GM12878 (cell line): ENCODE results near the gene XYLB. TPM values are rescaled to one million over a fixed set of nuclear protein-coding genes. Genes with fewer than 3 reads are reported as not detected.

ENCODE experiments used
- ATAC-seq: fragments of 200-7000 bp; cut with Tn5 transposase; 3 replicates; pipeline ENCODE4 v1.9.1; 2020; ENCODE audit warnings: mild to moderate bottlenecking, moderate library complexity
- BruUV-seq: library from RNA; stranded (reverse); fragments of 400-500 nt; replicated peaks from 2 replicates; lab custom pipeline; 2021; lab: Mats Ljungman, UMichigan
- CTCF ChIA-PET: fragments of 300-600 bp; sonication (Branson Sonifier 250); formaldehyde crosslinking; extraction: SDS; loops from one replicate; lab custom pipeline; 2021; ENCODE audit warnings: inconsistent platforms; lab: Yijun Ruan, JAX
- POLR2A ChIA-PET: fragments of 350-600 bp; formaldehyde crosslinking; extraction: SDS; loops from one replicate; lab custom pipeline; 2021; ENCODE audit warnings: inconsistent platforms; lab: Charles Lee
- RAD21 ChIA-PET: fragments of 300-600 bp; sonication (Branson Sonifier 250); formaldehyde crosslinking; loops from one replicate; lab custom pipeline; 2023; ENCODE audit warnings: antibody characterized with exemption; ENCODE audit not compliant: unreplicated experiment; lab: Charles Lee
- SMC1A ChIA-PET: fragments of 300-600 bp; sonication (Branson Sonifier 250); formaldehyde crosslinking; loops from one replicate; lab custom pipeline; 2023; ENCODE audit not compliant: unreplicated experiment, uncharacterized antibody; lab: Charles Lee
- DNase-seq: peaks from one replicate; pipeline ENCODE4 v3.0.0-alpha.2; 2011; ENCODE audit warnings: low read depth, low spot score
- FAIRE-seq: peaks from 3 replicates; lab custom pipeline; 2011; peaks lifted over from hg19 to GRCh38; lab: Jason Lieb, UNC
- H2AFZ ChIP-seq: 2 replicates; pipeline ENCODE4 v1.6.0; 2011; ENCODE audit warnings: low read depth, low read length, control low read depth; ENCODE audit not compliant: control insufficient read depth
- H3K27ac ChIP-seq: 2 replicates; pipeline ENCODE4 v1.5.1; 2011; ENCODE audit warnings: control low read depth; ENCODE audit not compliant: control insufficient read depth, insufficient read depth
- H3K27me3 ChIP-seq, 2 experiments: replicated peaks in 1 of 2; 2 replicates each; pipeline versions ENCODE4 v1.6.0 to v1.6.1; 2011; ENCODE audit warnings: low read length in 1 of 2; ENCODE audit not compliant: control insufficient read depth in 2 of 2, insufficient read depth in 2 of 2
- H3K36me3 ChIP-seq, 2 experiments: 2 replicates each; pipeline ENCODE4 v1.5.1; 2011; ENCODE audit warnings: low read length in 1 of 2; ENCODE audit not compliant: control insufficient read depth in 2 of 2, insufficient read depth in 2 of 2
- H3K4me1 ChIP-seq: 2 replicates; pipeline ENCODE4 v1.6.1; 2011; ENCODE audit warnings: mild to moderate bottlenecking, low read length, moderate library complexity, mixed read lengths; ENCODE audit not compliant: control insufficient read depth, insufficient read depth
- H3K4me2 ChIP-seq: 2 replicates; pipeline ENCODE4 v1.6.0; 2011; ENCODE audit warnings: control low read depth; ENCODE audit not compliant: control insufficient read depth, insufficient read depth
- H3K4me3 ChIP-seq: fragments of 200-600 bp; sonication (generic); 2 replicates; pipeline ENCODE4 v1.5.1; 2016
- H3K79me2 ChIP-seq: 2 replicates; pipeline ENCODE4 v1.6.0; 2011; ENCODE audit warnings: low read length; ENCODE audit not compliant: control insufficient read depth, insufficient read depth
- H3K9ac ChIP-seq: 2 replicates; pipeline ENCODE4 v1.8.0; 2011; ENCODE audit warnings: low read length, control low read depth, mixed read lengths; ENCODE audit not compliant: control insufficient read depth, insufficient read depth
- H3K9me3 ChIP-seq: replicated peaks from 3 replicates; pipeline ENCODE4 v1.5.1; 2011; ENCODE audit warnings: mild to moderate bottlenecking, low read length; ENCODE audit not compliant: control insufficient read depth, insufficient read depth
- H4K20me1 ChIP-seq: 2 replicates; pipeline ENCODE4 v1.6.0; 2011; ENCODE audit not compliant: control insufficient read depth, insufficient read depth
- CBFB ChIP-seq: IDR thresholded peaks from 2 replicates; pipeline ENCODE4 v1.6.1; 2016; ENCODE audit warnings: antibody characterized with exemption, low read depth
- CHD1 ChIP-seq: IDR thresholded peaks from 2 replicates; pipeline ENCODE4 v1.6.1; 2012; ENCODE audit warnings: low read depth, low read length, improper control_type of control experiment
- CREM ChIP-seq: IDR thresholded peaks from 2 replicates; pipeline ENCODE4 v1.6.1; 2014; ENCODE audit warnings: antibody characterized with exemption, low read depth
- ETV6 ChIP-seq, 2 experiments: fragments of 450-650 bp in 1 of 2; IDR thresholded peaks in 1 of 2; conservative IDR thresholded peaks in 1 of 2; 2 replicates each; pipeline ENCODE4 v1.6.1; 2014; ENCODE audit warnings: antibody characterized with exemption in 1 of 2, borderline replicate concordance in 1 of 2, low read depth in 1 of 2, mild to moderate bottlenecking in 1 of 2, moderate library complexity in 1 of 2
- EZH2 ChIP-seq: IDR thresholded peaks from 2 replicates; pipeline ENCODE4 v1.6.1; 2012; ENCODE audit warnings: low read depth, mild to moderate bottlenecking, control low read depth, inconsistent platforms, low read length, borderline replicate concordance; ENCODE audit not compliant: control insufficient read depth
- HDAC2 ChIP-seq: fragments of 200-600 bp; sonication (generic); IDR thresholded peaks from 2 replicates; pipeline ENCODE4 v1.6.1; 2017
- KLF5 ChIP-seq: fragments of 450-650 bp; IDR thresholded peaks from 2 replicates; pipeline ENCODE4 v1.6.1; 2014; ENCODE audit warnings: mild to moderate bottlenecking; ENCODE audit not compliant: partially characterized antibody
- LARP7 ChIP-seq: fragments of 450-650 bp; IDR thresholded peaks from 2 replicates; pipeline ENCODE4 v1.6.1; 2017; ENCODE audit warnings: mild to moderate bottlenecking
- MEF2A ChIP-seq: IDR thresholded peaks from 2 replicates; pipeline ENCODE4 v1.6.1; 2011; ENCODE audit warnings: low read depth, mild to moderate bottlenecking, low read length, moderate library complexity; ENCODE audit not compliant: insufficient read depth
- MTA2 ChIP-seq: fragments of 450-650 bp; IDR thresholded peaks from 2 replicates; pipeline ENCODE4 v1.6.1; 2016; ENCODE audit warnings: low read depth, mild to moderate bottlenecking, moderate library complexity
- MTA3 ChIP-seq: IDR thresholded peaks from 2 replicates; pipeline ENCODE4 v1.6.1; 2012; ENCODE audit warnings: low read length, inconsistent platforms, borderline replicate concordance
- NFIC ChIP-seq: IDR thresholded peaks from 2 replicates; pipeline ENCODE4 v1.6.1; 2012; ENCODE audit warnings: low read depth, mild to moderate bottlenecking, inconsistent platforms, low read length, moderate library complexity
- POLR2AphosphoS2 ChIP-seq: IDR thresholded peaks from 2 replicates; pipeline ENCODE4 v1.6.1; 2011; ENCODE audit warnings: low read depth, mild to moderate bottlenecking, low read length, improper control_type of control experiment, moderate library complexity
- SMC3 ChIP-seq: IDR thresholded peaks from 2 replicates; pipeline ENCODE4 v1.6.1; 2011; ENCODE audit warnings: low read length, improper control_type of control experiment, borderline replicate concordance
- SRF ChIP-seq, 2 experiments: IDR thresholded peaks; 2 replicates each; pipeline ENCODE4 v1.6.1; 2011; ENCODE audit warnings: low read depth in 2 of 2, low read length in 2 of 2, mild to moderate bottlenecking in 1 of 2, moderate library complexity in 1 of 2
- YY1 ChIP-seq: IDR thresholded peaks from 2 replicates; pipeline ENCODE4 v1.6.1; 2011; ENCODE audit warnings: low read depth, mild to moderate bottlenecking, low read length
- ZNF207 ChIP-seq: fragments of 450-650 bp; IDR thresholded peaks from 2 replicates; pipeline ENCODE4 v1.6.1; 2014; ENCODE audit warnings: antibody characterized with exemption, mild to moderate bottlenecking, borderline replicate concordance
- ZNF217 ChIP-seq: fragments of 450-650 bp; IDR thresholded peaks from 2 replicates; pipeline ENCODE4 v1.6.1; 2017; ENCODE audit warnings: antibody characterized with exemption, mild to moderate bottlenecking
- in situ Hi-C: fragments of 300-500 bp; cut with MboI; formaldehyde crosslinking; loops from 9 replicates; pipeline ENCODE4 v1.14.3; 2018; ENCODE audit warnings: mixed read lengths
- intact Hi-C: fragments of 100-400 bp; cut with micrococcal nuclease; formaldehyde crosslinking; loops from one replicate; pipeline ENCODE4 v1.14.2; 2022; ENCODE audit not compliant: unreplicated experiment
- polyA plus RNA-seq, 11 experiments: library from polyadenylated mRNA; depleted of rRNA in 4 of 11; unstranded in 6 of 11; stranded (reverse) in 5 of 11; fragments of >200 nt; fragmentation: Nextera tagmentation in 4 of 11; fragmentation: Illumina TruSeq in 1 of 11; extraction: Ambion mirVana in 4 of 11; extraction: Trizol in 1 of 11; gene quantifications; 1 replicate in 1 of 11; 2 replicates in 10 of 11; pipeline versions ENCODE4 v1.2.1 to v1.2.3, GENCODE V29; 2011 to 2016; ENCODE audit warnings: inconsistent platforms in 2 of 11, missing spikeins in 2 of 11, low read depth in 1 of 11
- total RNA-seq, 4 experiments: library from RNA; depleted of rRNA in 3 of 4; stranded (reverse); fragments of >200 nt in 3 of 4; fragmentation: Illumina TruSeq in 1 of 4; extraction: Trizol in 1 of 4; gene quantifications; 2 replicates each; pipeline versions ENCODE4 v1.2.1 to v1.2.3, GENCODE V29; 2013 to 2021
- TF ChIP-seq, protein P1 (sequence below): fragments of 450-650 bp; IDR thresholded peaks from 2 replicates; pipeline ENCODE4 v1.6.1; 2014; ENCODE audit warnings: mild to moderate bottlenecking
- TF ChIP-seq, protein P2 (sequence below): IDR thresholded peaks from 2 replicates; pipeline ENCODE4 v1.6.1; 2011; ENCODE audit warnings: low read depth, low read length, improper control_type of control experiment, borderline replicate concordance

Gene XYLB
- total and polyA plus RNA-seq, 10 of the 15 experiments (the other 5 are each of a cell fraction or from before 2014, with no cell fraction given) = 0.60 to 6.1 (median 3.5) TPM

DNA sequence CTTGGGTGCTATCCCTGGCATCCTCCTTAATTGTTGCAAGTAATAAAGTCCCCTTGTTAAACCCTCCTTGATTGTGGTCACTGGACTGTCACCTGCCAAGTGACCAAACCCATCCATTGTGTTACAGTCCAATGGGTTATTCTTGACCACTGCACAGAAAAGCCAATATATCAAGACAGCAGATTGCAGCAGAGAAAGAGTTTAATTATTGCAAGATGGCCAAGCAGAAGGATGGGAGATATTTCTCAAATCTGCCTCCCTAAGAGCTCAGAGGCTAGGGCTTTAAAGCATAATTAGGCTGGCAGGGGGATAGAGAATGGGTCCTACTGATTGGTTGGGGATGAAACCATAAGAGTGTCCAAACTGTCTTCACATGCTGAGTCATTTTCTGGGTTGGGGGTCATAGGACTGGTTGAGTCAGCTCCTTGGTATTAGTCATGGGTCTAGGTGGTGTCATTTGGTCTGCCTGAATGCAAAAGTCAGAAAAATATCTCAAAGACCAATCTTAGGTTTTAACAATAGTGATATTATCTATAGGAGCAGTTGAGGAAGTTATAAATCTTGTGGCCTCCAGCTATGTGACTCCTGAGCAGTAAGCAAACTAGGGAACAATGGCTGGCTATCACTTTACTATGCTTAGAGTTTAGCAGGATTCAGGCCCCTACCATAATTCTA is 19.1 kb upstream of the XYLB start:
- H3K4me1 ChIP-seq = no peaks in the 10 kb centered on the region
- no peak overlapping the region for H2AFZ ChIP-seq
- no peaks in the 10 kb centered on the region for H3K27me3 ChIP-seq
- intact Hi-C loops (loop anchor here (10.0 kb wide), 1 partner anchor 327 kb away; no protein-coding TSS in a partner anchor), in situ Hi-C loops (no loop called here)
- SMC1A ChIA-PET = no interaction called here
- H3K27ac ChIP-seq = no peak overlapping the region
- CTCF ChIA-PET = no interaction called here
- ATAC-seq = no peak
- no peak overlapping the region for H3K4me2 ChIP-seq
- H3K36me3 ChIP-seq = no peaks in the 10 kb centered on the region
- BruUV-seq = no TSS peak
- no peak for FAIRE-seq
- TF ChIP-seq MEF2A (no peak), KLF5 (no peak), CBFB (no peak), ZNF217 (no peak), EZH2 (no peak), SRF (IDR thresholded peaks at IDR 0.05; ENCODE audit: low read depth in 2 of 2, low read length in 2 of 2) (no peak), MTA3 (no peak), YY1 (no peak), HDAC2 (no peak), SMC3 (no peak), CREM (no peak), MTA2 (no peak), LARP7 (no peak), ETV6 (conservative IDR thresholded peaks at IDR 0.05 in 1 of 2, IDR thresholded peaks at IDR 0.05 in 1 of 2; ENCODE audit: borderline replicate concordance in 1 of 2, low read depth in 1 of 2) (no peak), POLR2AphosphoS2 (no peak), ZNF207 (no peak), CHD1 (no peak), NFIC (no peak)
- TF ChIP-seq, protein P1, sequence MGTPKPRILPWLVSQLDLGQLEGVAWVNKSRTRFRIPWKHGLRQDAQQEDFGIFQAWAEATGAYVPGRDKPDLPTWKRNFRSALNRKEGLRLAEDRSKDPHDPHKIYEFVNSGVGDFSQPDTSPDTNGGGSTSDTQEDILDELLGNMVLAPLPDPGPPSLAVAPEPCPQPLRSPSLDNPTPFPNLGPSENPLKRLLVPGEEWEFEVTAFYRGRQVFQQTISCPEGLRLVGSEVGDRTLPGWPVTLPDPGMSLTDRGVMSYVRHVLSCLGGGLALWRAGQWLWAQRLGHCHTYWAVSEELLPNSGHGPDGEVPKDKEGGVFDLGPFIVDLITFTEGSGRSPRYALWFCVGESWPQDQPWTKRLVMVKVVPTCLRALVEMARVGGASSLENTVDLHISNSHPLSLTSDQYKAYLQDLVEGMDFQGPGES = no peak
- TF ChIP-seq, protein P2, sequence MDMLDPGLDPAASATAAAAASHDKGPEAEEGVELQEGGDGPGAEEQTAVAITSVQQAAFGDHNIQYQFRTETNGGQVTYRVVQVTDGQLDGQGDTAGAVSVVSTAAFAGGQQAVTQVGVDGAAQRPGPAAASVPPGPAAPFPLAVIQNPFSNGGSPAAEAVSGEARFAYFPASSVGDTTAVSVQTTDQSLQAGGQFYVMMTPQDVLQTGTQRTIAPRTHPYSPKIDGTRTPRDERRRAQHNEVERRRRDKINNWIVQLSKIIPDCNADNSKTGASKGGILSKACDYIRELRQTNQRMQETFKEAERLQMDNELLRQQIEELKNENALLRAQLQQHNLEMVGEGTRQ = no peak
- no peaks in the 10 kb centered on the region for H3K79me2 ChIP-seq
- H3K9me3 ChIP-seq = peaks cover 2% of the 10 kb centered on the region; the same call in 2 of the 3 replicates
- POLR2A ChIA-PET = no interaction called here
- H3K9ac ChIP-seq = no peak overlapping the region
- H4K20me1 ChIP-seq = no peaks in the 10 kb centered on the region
- RAD21 ChIA-PET = no interaction called here
- H3K4me3 ChIP-seq = no peak overlapping the region
- DNase-seq = no peak
